K562 (cell line): ENCODE results near the gene EPS8L1. TPM values are rescaled to one million over a fixed set of nuclear protein-coding genes. Genes with fewer than 3 reads are reported as not detected.

Source experiments
- ATAC-seq: fragments of 200-7000 bp; cut with Tn5 transposase; 3 replicates; pipeline ENCODE4 v1.9.1; 2020; ENCODE audit warnings: moderate library complexity
- BruUV-seq: library from RNA; stranded (reverse); fragments of 400-500 nt; replicated peaks from 2 replicates; lab custom pipeline; 2021; lab: Mats Ljungman, UMichigan
- CTCF ChIA-PET: fragments of 300-600 bp; formaldehyde crosslinking; extraction: SDS; loops from one replicate; lab custom pipeline; 2021; ENCODE audit warnings: low intra/inter-chr PET ratio; lab: Yijun Ruan, JAX
- POLR2A ChIA-PET: fragments of 300-600, 350-650 bp; sonication (Branson Sonifier 250); formaldehyde crosslinking; extraction: SDS; loops from one replicate; lab custom pipeline; 2021; ENCODE audit warnings: antibody characterized with exemption, inconsistent platforms; lab: Yijun Ruan, JAX
- DNase-seq, 4 experiments: peaks; one replicate each; pipeline versions ENCODE4 v3.0.0 to v3.0.0-alpha.2; 2011 to 2018; ENCODE audit warnings: low spot score in 3 of 4, mixed read lengths in 3 of 4; ENCODE audit errors: extremely low read depth in 1 of 4
- FAIRE-seq: peaks from 2 replicates; lab custom pipeline; 2011; peaks lifted over from hg19 to GRCh38; lab: Jason Lieb, UNC
- H2AFZ ChIP-seq: 2 replicates; pipeline ENCODE4 v1.6.0; 2011; ENCODE audit warnings: low read depth, low read length, control low read depth, inconsistent platforms
- H3K27ac ChIP-seq: fragments of 200-600 bp; 3 replicates; pipeline ENCODE4 v1.8.0; 2011; ENCODE audit warnings: low read depth, mild to moderate bottlenecking, control low read depth, inconsistent platforms, low read length, moderate library complexity, mixed read lengths; ENCODE audit errors: extremely low read depth
- H3K27me3 ChIP-seq, 2 experiments: fragments of 300-600 bp in 1 of 2; 2 replicates in 1 of 2; 3 replicates in 1 of 2; pipeline versions ENCODE4 v1.6.0 to v1.8.0; 2011; ENCODE audit warnings: inconsistent platforms in 2 of 2, low read length in 2 of 2, mild to moderate bottlenecking in 1 of 2, mixed read lengths in 1 of 2, moderate library complexity in 1 of 2; ENCODE audit not compliant: control insufficient read depth in 2 of 2, insufficient read depth in 2 of 2
- H3K36me3 ChIP-seq: fragments of 300-600 bp; 3 replicates; pipeline ENCODE4 v1.8.0; 2011; ENCODE audit warnings: mild to moderate bottlenecking, low read length, inconsistent platforms; ENCODE audit not compliant: control insufficient read depth, insufficient read depth
- H3K4me1 ChIP-seq, 2 experiments: fragments of 200-600 bp in 1 of 2; replicated peaks in 1 of 2; 2 replicates in 1 of 2; 3 replicates in 1 of 2; pipeline versions ENCODE4 v1.5.1 to v1.8.0; 2011; ENCODE audit warnings: inconsistent platforms in 2 of 2, low read length in 2 of 2, mild to moderate bottlenecking in 1 of 2, mixed read lengths in 1 of 2, moderate library complexity in 1 of 2; ENCODE audit not compliant: control insufficient read depth in 2 of 2, insufficient read depth in 2 of 2
- H3K4me2 ChIP-seq: 2 replicates; pipeline ENCODE4 v1.6.1; 2011; ENCODE audit warnings: low read length, control low read depth, inconsistent platforms, mixed read lengths; ENCODE audit not compliant: insufficient read depth
- H3K4me3 ChIP-seq: fragments of 200-600 bp; sonication (generic), shearing (Covaris generic); 2 replicates; pipeline ENCODE4 v1.5.1; 2016; ENCODE audit warnings: control low read depth, inconsistent platforms
- H3K79me2 ChIP-seq: fragments of 200-600 bp; 3 replicates; pipeline ENCODE4 v1.8.0; 2011; ENCODE audit warnings: low read length, inconsistent platforms; ENCODE audit not compliant: control insufficient read depth, insufficient read depth
- H3K9ac ChIP-seq, 2 experiments: 2 replicates each; pipeline versions ENCODE4 v1.6.0 to v1.6.1; 2011; ENCODE audit warnings: low read depth in 2 of 2, low read length in 2 of 2, control low read depth in 1 of 2, inconsistent platforms in 1 of 2, mild to moderate bottlenecking in 1 of 2, mixed read lengths in 1 of 2; ENCODE audit not compliant: insufficient read depth in 1 of 2
- H3K9me1 ChIP-seq: one replicate; pipeline ENCODE4 v1.6.0; 2011; ENCODE audit warnings: inconsistent platforms, mild to moderate bottlenecking, low read length, moderate library complexity; ENCODE audit not compliant: control insufficient read depth, insufficient read depth
- H3K9me3 ChIP-seq: replicated peaks from 2 replicates; pipeline ENCODE4 v1.5.1; 2011; ENCODE audit warnings: low read depth, low read length, inconsistent platforms; ENCODE audit not compliant: control insufficient read depth, insufficient read depth
- H4K20me1 ChIP-seq: replicated peaks from 2 replicates; pipeline ENCODE4 v1.6.1; 2011; ENCODE audit warnings: low read length, inconsistent platforms, mixed read lengths; ENCODE audit not compliant: control insufficient read depth, insufficient read depth
- FOXJ3 ChIP-seq: sonication (generic); formaldehyde crosslinking; IDR thresholded peaks from 2 replicates; pipeline ENCODE4 v1.4.0; 2020; ENCODE audit warnings: mild to moderate bottlenecking, missing genetic modification reagents
- HMGN3 ChIP-seq: IDR thresholded peaks from 2 replicates; pipeline ENCODE4 v1.6.1; 2011; ENCODE audit warnings: borderline replicate concordance, low read depth, mild to moderate bottlenecking, mixed read lengths, low read length; ENCODE audit not compliant: insufficient read length; ENCODE audit errors: extremely low read depth
- L3MBTL2 ChIP-seq: fragments of 450-650 bp; IDR thresholded peaks from 2 replicates; pipeline ENCODE4 v1.6.1; 2016; ENCODE audit warnings: mild to moderate bottlenecking, moderate library complexity
- MAFK ChIP-seq: IDR thresholded peaks from 2 replicates; pipeline ENCODE4 v1.6.1; 2011; ENCODE audit warnings: low read length, improper control_type of control experiment
- NBN ChIP-seq: fragments of 450-650 bp; IDR thresholded peaks from 2 replicates; pipeline ENCODE4 v1.6.1; 2016; ENCODE audit warnings: low read depth, mild to moderate bottlenecking
- NR2F6 ChIP-seq: fragments of 450-650 bp; formaldehyde crosslinking; IDR thresholded peaks from 2 replicates; pipeline ENCODE4 v1.4.0; 2020; ENCODE audit warnings: mild to moderate bottlenecking
- PRMT5 ChIP-seq: sonication (generic); formaldehyde crosslinking; IDR thresholded peaks from 2 replicates; pipeline ENCODE4 v1.5.0; 2020; ENCODE audit warnings: missing genetic modification reagents
- SMAD1 ChIP-seq: fragments of 150-350 bp; IDR thresholded peaks from 2 replicates; pipeline ENCODE4 v1.6.1; 2014; ENCODE audit warnings: low read length, low read depth; ENCODE audit not compliant: partially characterized antibody
- TEAD1 ChIP-seq, 2 experiments: fragments of 450-650 bp in 1 of 2; sonication (generic) in 1 of 2; formaldehyde crosslinking; IDR thresholded peaks; 2 replicates each; pipeline versions ENCODE4 v1.4.0 to v1.8.0; 2020 to 2022; ENCODE audit warnings: mild to moderate bottlenecking in 2 of 2, missing genetic modification reagents in 1 of 2
- THRAP3 ChIP-seq: fragments of 450-650 bp; IDR thresholded peaks from 2 replicates; pipeline ENCODE4 v1.6.1; 2016; ENCODE audit warnings: mild to moderate bottlenecking, inconsistent platforms, borderline replicate concordance
- TRIM28 ChIP-seq: fragments of 450-650 bp; IDR thresholded peaks from 2 replicates; pipeline ENCODE4 v1.6.1; 2017
- ZNF134 ChIP-seq: fragments of 250-450 bp; sonication (Bioruptor Pico); conservative IDR thresholded peaks from 2 replicates; pipeline ENCODE4 v1.4.0; 2020
- ZNF41 ChIP-seq: fragments of 250-450 bp; sonication (Bioruptor Pico); conservative IDR thresholded peaks from 2 replicates; pipeline ENCODE4 v1.4.0; 2020; ENCODE audit warnings: mild to moderate bottlenecking
- WGBS: fragments of 100-300 bp; shearing (Covaris generic); methylation state at CpG from one replicate; pipeline ENCODE4 v1.1.6; 2016; ENCODE audit warnings: low coverage, mixed read lengths; ENCODE audit not compliant: insufficient coverage; ENCODE audit errors: missing lambda C conversion rate; 5-methylcytosine and 5-hydroxymethylcytosine counted together
- in situ Hi-C: fragments of 300-500 bp; cut with MboI; formaldehyde crosslinking; loops from 4 replicates; pipeline ENCODE4 v1.15.0; 2018; ENCODE audit warnings: inconsistent platforms, mixed read lengths
- intact Hi-C: fragments of 100-400 bp; cut with micrococcal nuclease; formaldehyde crosslinking; loops from 2 replicates; pipeline ENCODE4 v1.14.2; 2022
- polyA plus RNA-seq, 8 experiments: library from polyadenylated mRNA; depleted of rRNA in 4 of 8; stranded (reverse) in 5 of 8; unstranded in 3 of 8; fragments of >200 nt; fragmentation: Nextera tagmentation in 2 of 8; fragmentation: Illumina TruSeq in 1 of 8; extraction: Ambion mirVana in 2 of 8; extraction: Trizol in 1 of 8; gene quantifications; 2 replicates each; pipeline versions ENCODE4 v1.2.1 to v1.2.3, GENCODE V29; 2011 to 2014; ENCODE audit warnings: inconsistent platforms in 1 of 8, missing spikeins in 1 of 8
- total RNA-seq, 7 experiments: library from RNA; depleted of rRNA in 6 of 7; stranded (reverse); fragments of >200 nt in 6 of 7; fragmentation: Illumina TruSeq in 2 of 7; extraction: Trizol in 2 of 7; gene quantifications; 2 replicates each; pipeline versions ENCODE4 v1.2.1 to v1.2.3, GENCODE V29; 2011 to 2021; ENCODE audit warnings: low replicate concordance in 1 of 7
- TF ChIP-seq, protein P1 (sequence below): IDR thresholded peaks from 3 replicates; pipeline ENCODE4 v1.6.1; 2011; ENCODE audit warnings: borderline replicate concordance, mild to moderate bottlenecking; ENCODE audit not compliant: insufficient read length, insufficient read depth
- TF ChIP-seq, protein P2 (sequence below): sonication (generic); formaldehyde crosslinking; IDR thresholded peaks from 2 replicates; pipeline ENCODE4 v1.9.0; 2022; ENCODE audit warnings: mild to moderate bottlenecking, missing genetic modification reagents
- TF ChIP-seq, protein P3 (sequence below): fragments of 250-450 bp; sonication (Bioruptor Pico); IDR thresholded peaks from 2 replicates; pipeline ENCODE4 v1.8.0; 2021; ENCODE audit warnings: borderline replicate concordance, mild to moderate bottlenecking, moderate library complexity; ENCODE audit not compliant: poor library complexity, severe bottlenecking
- TF ChIP-seq, protein P4 (sequence below): fragments of 200-800 bp; sonication (Bioruptor generic); IDR thresholded peaks from 2 replicates; pipeline ENCODE4 v1.6.1; 2017; ENCODE audit warnings: missing genetic modification characterization, missing compliant biosample characterization

EPS8L1 gene
- total and polyA plus RNA-seq, 9 of the 15 experiments (the other 6 are each of a cell fraction or from before 2014, with no cell fraction given), result 0.35 to 22.1 (median 11.9) TPM

DNA sequence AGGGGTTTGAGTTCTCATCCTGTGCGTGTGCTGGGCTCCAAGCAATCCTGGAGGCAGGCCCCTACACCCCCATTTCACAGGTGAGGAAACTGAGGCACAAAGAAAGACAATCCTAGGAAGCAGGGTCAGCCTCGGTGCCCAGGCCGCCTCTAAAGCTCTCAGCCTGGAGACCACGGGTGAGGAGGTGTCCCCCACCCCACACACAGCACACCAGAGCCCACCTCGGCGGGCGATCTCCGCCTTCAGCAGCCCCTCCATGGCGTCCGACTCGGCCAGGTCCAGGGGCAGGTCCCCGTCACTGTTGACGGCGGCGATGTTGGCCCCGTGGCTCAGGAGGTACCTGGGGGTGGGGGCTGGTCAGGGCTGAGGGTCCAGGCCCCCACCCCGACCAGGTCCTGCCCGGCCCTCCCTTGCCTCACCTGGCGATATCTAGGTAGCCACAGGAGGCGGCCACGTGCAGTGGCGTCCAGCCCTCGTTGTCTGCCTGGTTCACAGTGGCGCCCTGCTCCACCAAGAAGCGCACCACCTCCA, 36.6 kb downstream of the EPS8L1 start:
- Histone ChIP-seq H3K9me3 (no peaks in the 10 kb centered on the region), H3K4me3 (no peak overlapping the region), H3K4me1 (peaks cover 32 to 62% of the 10 kb centered on the region in 2 experiments), H2AFZ (no peak overlapping the region), H3K36me3 (peaks cover 59% of the 10 kb centered on the region; the same call in 2 of the 3 replicates), H3K9ac (peak overlapping the region in 1 of 2 experiments; percentile 81; a peak in 1 of 4 replicates), H3K4me2 (no peak overlapping the region), H3K27ac (peak overlapping the region; percentile 29; the same call in 2 of the 3 replicates), H3K9me1 (peaks cover 4% of the 10 kb centered on the region), H3K79me2 (peaks cover 67% of the 10 kb centered on the region), H4K20me1 (peaks cover 33% of the 10 kb centered on the region), H3K27me3 (no peaks in the 10 kb centered on the region)
- no peak for FAIRE-seq
- in situ Hi-C loops (no loop called here), intact Hi-C loops (no loop called here)
- peak in 1 of 4 experiments; percentile 14 for DNase-seq
- 94% methylated on average over 16 of the region's 25 CpGs for WGBS
- ATAC-seq, result no peak
- no peak for TF ChIP-seq ZNF41 (CRISPR knock-in tag)
- TF ChIP-seq ZNF134 (CRISPR knock-in tag), result no peak
- TF ChIP-seq TEAD1 (CRISPR knock-in tag; IDR thresholded peaks at IDR 0.05), result no peak
- TF ChIP-seq SMAD1, result no peak
- no peak for TF ChIP-seq THRAP3
- TF ChIP-seq, protein P1, sequence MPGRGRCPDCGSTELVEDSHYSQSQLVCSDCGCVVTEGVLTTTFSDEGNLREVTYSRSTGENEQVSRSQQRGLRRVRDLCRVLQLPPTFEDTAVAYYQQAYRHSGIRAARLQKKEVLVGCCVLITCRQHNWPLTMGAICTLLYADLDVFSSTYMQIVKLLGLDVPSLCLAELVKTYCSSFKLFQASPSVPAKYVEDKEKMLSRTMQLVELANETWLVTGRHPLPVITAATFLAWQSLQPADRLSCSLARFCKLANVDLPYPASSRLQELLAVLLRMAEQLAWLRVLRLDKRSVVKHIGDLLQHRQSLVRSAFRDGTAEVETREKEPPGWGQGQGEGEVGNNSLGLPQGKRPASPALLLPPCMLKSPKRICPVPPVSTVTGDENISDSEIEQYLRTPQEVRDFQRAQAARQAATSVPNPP, result no peak
- no peak for TF ChIP-seq FOXJ3
- no peak for TF ChIP-seq L3MBTL2
- TF ChIP-seq, protein P2, sequence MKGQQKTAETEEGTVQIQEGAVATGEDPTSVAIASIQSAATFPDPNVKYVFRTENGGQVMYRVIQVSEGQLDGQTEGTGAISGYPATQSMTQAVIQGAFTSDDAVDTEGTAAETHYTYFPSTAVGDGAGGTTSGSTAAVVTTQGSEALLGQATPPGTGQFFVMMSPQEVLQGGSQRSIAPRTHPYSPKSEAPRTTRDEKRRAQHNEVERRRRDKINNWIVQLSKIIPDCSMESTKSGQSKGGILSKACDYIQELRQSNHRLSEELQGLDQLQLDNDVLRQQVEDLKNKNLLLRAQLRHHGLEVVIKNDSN, result no peak
- TF ChIP-seq MAFK, result no peak
- TF ChIP-seq NR2F6 (CRISPR knock-in tag), result no peak
- no peak for TF ChIP-seq TRIM28
- TF ChIP-seq NBN, result no peak
- TF ChIP-seq, protein P3, sequence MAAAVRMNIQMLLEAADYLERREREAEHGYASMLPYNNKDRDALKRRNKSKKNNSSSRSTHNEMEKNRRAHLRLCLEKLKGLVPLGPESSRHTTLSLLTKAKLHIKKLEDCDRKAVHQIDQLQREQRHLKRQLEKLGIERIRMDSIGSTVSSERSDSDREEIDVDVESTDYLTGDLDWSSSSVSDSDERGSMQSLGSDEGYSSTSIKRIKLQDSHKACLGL (CRISPR knock-in tag), result no peak
- TF ChIP-seq, protein P4, sequence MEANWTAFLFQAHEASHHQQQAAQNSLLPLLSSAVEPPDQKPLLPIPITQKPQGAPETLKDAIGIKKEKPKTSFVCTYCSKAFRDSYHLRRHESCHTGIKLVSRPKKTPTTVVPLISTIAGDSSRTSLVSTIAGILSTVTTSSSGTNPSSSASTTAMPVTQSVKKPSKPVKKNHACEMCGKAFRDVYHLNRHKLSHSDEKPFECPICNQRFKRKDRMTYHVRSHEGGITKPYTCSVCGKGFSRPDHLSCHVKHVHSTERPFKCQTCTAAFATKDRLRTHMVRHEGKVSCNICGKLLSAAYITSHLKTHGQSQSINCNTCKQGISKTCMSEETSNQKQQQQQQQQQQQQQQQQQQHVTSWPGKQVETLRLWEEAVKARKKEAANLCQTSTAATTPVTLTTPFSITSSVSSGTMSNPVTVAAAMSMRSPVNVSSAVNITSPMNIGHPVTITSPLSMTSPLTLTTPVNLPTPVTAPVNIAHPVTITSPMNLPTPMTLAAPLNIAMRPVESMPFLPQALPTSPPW, result no peak
- no peak for TF ChIP-seq PRMT5
- no peak for TF ChIP-seq HMGN3
- ChIA-PET POLR2A (no interaction called here), CTCF (no interaction called here)
- no TSS peak for BruUV-seq
